Stimulated activated naive CD4-positive, alpha-beta T cell treated with Interleukin-2 at 50 U/mL for 16 hours (primary cell): ENCODE data around the gene RHBDF2.

Source experiments
- DNase-seq: peaks from one replicate; lab custom pipeline; 2025; lab: John Stamatoyannopoulos, UW

Gene RHBDF2

DNA sequence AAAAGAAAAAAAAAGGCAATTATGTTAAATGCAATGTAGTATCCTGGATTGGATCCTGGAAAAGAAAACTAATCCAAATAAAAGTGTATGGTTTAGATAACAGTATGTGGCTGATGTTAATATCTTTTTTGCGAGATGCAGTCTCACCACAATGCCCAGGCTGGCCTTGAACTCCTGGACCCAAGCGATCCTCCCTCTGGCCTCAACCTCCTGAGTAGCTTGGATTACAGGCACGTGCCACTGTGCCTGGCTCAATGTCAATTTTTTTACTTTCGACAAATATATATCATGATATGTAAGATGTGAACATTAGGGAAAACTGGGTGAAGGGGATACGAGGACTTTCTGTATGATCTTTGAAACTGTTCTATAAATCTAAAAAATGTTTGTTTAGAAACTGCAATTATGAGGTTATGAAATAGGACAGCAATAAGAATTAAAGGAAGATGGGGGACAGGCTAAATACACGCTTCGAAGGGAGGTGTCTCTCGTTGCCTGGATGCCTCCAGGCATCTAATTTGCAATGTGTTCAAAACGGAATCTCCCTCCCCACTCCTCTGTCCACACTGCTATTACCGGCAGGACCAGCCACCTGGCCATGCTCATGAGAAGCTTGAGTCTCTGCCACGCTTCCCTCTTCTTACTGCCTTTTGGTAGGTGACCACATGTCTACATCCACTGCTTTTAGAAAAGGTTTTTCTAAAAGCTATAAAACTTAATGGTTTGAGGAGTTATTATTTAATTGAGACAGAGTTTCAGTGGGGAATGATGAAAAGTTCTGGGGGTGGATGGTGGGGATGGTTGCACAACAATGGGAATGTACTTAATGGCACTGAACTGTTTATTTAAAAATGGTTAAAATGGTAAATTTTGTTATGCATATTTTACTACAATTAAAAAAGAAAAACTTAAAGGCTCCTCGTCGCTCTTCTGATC is 63.5 kb downstream of the RHBDF2 start:
- no peak for DNase-seq

DNA sequence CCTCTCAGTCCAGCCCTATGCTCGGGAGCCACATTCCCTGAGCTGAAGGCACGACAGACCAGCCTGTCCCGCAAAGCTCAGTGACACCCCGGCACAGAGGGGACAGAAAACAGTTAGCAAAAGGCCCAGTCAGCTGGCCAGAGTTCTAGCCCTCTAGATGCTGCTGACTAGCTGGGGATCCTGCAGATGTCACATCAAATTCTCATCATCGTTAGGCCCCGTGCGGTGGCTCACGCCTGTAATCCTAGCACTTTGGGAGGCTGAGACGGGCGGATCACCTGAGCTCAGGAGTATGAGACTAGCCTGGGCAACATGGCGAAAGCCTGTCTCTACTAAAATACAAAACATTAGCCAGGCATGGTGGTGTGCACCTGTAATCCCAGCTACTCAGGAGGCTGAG is 65.5 kb downstream of the RHBDF2 start:
- DNase-seq: no peak

DNA sequence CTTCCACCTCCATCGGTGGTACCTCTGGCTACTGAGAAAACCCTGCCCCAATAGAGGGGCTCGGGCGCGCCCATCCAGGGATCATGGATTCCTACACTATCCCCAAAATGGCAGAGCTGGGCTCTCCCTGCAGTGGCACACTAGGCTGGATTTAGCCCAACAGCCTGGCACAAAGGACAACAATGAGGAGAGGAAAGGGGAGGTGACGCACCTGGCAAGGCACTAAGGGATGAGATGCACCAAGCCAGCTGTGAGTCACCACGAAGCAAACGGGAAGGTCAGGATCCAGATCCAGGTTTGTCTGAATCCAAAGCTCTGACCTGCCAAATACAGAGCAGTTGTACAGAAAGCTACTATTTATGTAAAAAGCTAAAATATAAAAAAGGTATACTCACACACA is 66.4 kb downstream of the RHBDF2 start:
- DNase-seq: no peak

DNA sequence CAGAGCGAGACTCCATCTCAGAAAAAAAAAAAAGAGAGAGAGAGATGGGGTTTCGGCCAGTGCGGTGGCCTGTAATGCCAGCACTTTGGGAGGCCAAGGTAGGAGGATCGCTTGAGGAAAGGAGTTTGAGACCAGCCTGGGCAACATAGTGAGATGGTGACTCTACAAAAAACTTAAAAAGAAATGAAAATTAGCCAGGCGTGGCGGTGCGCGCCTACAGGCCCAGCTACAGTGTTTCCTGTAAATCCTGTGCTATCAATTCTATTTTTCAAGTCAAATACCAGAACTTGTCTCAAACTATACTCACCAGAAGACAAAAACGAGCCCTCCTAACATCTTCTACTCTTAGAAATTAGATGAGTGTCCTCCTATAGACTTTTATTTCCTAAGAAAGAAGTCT is 67.5 kb downstream of the RHBDF2 start:
- DNase-seq: no peak

DNA sequence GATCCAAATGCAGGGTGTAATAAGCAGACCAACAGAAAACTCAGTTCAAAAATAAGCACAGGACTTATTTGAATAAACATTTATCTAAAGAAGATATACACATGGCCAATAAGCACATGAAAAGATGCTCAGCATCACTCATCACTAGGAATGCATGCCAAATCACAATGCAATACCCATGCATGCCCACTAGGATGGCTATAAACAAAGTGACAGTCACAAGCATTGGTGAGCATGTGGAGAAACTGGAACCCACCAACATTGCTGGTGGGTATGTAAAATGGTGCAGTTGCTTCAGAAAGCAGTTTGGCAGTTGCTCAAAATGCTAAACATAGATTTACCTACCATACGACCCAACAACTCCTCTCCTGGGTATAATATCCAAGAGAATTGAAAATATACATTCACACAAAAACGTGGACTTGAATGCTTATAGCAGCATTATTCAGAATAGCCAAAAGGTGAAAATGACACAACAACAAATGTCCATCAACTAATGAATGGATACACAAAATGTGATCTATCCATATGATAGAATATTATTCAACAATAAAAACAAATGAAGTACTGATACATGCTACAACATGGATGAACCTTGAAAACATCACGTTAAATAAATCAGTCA is 68.4 kb downstream of the RHBDF2 start:
- DNase-seq: no peak

DNA sequence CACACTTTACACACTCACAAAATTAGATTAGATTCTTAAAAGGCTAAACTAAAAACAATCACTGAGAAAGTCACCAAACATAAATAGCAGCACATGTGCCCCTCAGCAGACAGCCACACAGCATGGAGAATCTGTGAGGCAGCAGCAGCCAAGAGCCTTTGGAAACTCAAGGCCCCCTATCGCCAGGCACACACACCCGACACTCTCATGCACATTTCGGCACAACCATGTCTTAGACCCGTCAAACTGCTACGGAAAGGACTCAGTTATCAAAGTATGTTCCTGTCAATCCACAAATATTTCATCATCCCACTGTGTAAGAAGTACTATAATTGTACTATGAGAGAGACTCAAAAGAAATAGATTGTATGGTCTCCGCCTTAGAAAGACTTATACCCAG is 69.2 kb downstream of the RHBDF2 start:
- no peak for DNase-seq

DNA sequence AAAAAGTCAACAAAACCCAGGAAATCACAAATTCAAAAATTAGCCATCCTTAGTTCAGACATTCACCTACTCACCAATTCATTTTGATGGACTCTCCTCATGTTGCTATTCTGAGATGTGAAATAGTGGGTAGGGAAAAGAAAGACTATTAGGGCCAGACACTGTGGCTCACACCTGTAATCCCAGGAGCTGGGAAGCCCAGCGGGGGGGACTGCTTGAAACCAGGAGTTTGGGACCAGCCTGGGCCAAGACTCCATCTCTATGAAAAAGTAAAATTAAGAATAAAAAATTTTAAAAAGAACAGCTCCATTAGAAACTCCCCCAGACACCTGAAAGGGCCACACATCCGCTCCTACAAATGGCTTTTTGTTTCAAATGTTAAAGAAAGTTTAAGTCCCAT is 69.7 kb downstream of the RHBDF2 start:
- no peak for DNase-seq

DNA sequence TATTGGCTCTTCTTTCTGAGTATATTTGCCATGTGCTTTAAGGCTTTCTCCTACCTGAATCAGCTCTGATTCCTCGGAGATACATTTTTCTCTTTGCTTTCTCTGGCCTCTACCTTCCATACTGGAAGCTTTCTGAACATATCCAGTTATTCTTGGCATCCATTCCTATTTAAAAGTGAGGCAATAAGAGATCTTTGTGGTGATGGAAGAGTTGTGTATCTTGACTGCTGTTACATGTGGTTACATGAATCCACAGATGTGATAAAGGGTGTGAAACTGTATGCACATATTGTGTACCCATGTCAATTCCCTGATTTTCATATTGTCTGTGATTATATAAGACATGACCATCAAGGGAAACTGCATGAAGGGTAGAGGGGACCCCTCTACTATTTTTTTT is 72.7 kb downstream of the RHBDF2 start:
- DNase-seq: no peak

DNA sequence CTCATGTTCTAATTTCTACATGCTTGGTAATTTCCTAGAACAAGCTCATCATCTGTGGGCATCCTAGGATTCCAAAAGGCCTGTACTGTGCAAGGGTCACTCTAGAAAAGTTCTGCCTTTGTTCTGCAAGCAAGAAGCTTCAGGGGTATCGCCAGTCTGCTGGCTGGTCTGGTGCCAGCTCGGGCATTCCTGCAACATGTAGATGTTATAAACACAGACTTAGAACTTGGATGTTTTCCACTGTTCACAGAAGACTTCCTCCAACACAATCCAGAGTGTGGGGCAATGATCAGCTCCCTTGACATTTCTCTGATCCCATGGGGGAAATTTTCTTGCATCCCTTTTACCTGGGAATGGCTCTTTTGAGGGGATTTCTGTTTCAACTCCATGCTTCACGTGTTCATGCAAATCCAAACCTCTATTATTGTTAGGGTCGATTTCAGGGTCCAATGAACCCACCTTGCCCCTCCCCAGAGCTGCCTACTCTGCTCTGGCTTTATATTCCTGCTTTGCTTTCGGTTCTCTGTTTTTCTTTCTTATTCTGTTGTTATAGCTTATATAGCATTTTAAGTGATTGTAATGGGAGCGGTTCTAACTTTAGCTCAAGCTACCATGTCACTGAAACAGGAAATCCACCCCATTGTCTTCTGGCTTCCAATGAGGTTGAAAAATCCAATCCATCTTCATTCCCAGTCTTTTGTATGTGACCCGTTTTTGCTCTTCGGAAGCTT is 73.6 kb downstream of the RHBDF2 start:
- DNase-seq: no peak

DNA sequence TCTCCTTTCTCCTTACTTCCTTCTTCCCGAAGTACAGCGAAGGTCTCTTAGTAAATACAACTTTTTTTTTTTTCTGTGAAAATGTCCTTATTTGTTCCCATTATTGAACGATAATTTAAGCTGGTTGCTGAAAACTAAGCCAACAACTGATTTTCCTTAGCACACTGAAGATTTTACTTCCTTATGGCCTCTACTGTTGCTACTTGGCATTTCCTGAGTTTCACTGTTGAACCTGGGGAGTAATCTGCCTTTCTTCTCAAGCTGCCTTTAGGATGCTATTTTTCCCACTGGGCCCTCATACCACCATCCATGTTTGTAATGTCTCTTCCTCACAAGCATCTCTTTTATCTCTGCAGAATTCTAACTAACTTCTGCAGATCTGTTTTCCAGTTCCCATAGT is 74.4 kb downstream of the RHBDF2 start:
- DNase-seq: no peak

DNA sequence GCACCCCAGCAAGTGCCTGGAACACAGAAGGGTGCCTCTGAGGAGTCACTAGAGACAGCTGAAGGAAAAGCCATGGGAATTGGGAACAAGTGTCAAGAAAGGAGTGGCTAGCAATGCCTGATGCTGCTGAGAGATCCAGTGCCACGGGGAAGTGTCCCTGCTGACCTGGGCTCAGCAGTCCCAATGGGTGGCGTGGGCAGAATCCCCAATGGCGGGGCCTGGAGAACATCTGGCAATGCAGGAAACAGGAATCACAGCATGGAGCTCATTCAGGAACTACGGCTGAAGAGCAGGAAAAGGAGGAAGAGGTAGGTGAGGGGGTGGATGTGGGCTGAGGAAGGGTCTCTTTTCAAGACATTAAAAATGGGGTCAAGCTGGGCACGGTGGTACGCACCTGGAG is 78.4 kb downstream of the RHBDF2 start:
- no peak for DNase-seq

DNA sequence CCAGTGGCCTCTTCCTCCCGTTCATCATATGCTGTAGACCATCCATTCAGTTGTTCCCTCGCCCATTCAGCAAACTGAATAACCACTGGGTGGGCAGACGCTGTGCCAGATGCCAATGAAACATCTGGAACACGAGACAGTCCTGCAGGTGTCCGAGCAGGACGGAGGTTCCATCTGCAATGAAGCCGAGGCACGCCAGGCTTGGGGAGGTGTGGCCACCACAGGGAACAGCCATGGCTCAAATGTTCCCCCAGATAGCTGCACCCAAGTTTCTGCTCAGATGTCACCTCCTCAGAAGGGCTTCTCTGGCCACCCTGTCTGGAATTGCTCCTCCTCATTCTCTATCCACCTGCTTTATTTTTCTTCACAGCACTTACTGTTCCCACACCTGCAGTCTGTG is 78.8 kb downstream of the RHBDF2 start:
- no peak for DNase-seq

DNA sequence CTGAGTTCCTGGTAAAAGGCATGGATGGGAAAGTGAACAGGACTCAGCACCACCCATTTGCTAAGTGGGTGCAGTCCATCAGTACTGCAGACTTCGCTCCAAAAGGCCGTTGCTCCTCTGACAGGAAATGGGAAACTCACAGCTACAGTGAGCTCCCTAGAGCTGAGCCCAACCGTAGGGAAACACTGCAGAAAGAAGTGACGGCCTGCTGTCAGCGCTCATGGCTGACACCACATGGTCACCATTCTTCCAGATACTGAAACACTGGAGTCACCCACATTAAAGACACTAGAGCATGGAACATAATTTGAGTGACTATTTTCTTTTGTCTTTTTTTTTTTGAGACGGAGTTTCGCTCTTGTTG is 80.2 kb downstream of the RHBDF2 start:
- no peak for DNase-seq
